Measurements from ENCODE around the gene TMEM74B.

TMEM74B gene

GRCh38 chr20:1184260-1184637 is 532 bp downstream of the TMEM74B start (continued):
- no peak for TF ChIP-seq ZNF580 (tag by site-specific recombination; IDR thresholded peaks at IDR 0.05)
- TF ChIP-seq PATZ1 (tag by site-specific recombination; IDR thresholded peaks at IDR 0.05) = no peak
- TF ChIP-seq ZNF571 (tag by site-specific recombination; IDR thresholded peaks at IDR 0.05) = no peak
- no peak for TF ChIP-seq FEZF1 (tag by site-specific recombination; IDR thresholded peaks at IDR 0.05)
- no peak for TF ChIP-seq REPIN1 (tag by site-specific recombination; IDR thresholded peaks at IDR 0.05; ENCODE audit: low read depth)
- no peak for TF ChIP-seq ZNF518A (tag by site-specific recombination; conservative IDR thresholded peaks at IDR 0.05; ENCODE audit: low read depth)
- TF ChIP-seq ZNF629 (tag by site-specific recombination; IDR thresholded peaks at IDR 0.05) = no peak
- no peak for TF ChIP-seq ZNF354C (tag by site-specific recombination; IDR thresholded peaks at IDR 0.05; ENCODE audit: borderline replicate concordance, low read depth)
- no peak for TF ChIP-seq ZNF701 (tag by site-specific recombination; IDR thresholded peaks at IDR 0.05)
- no peak for TF ChIP-seq SCRT2 (tag by site-specific recombination; IDR thresholded peaks at IDR 0.05)
- TF ChIP-seq ATF2 (tag by site-specific recombination; IDR thresholded peaks at IDR 0.05; ENCODE audit: low read depth) = no peak
- no peak for TF ChIP-seq ZNF280C (tag by site-specific recombination; IDR thresholded peaks at IDR 0.05)
- no peak for TF ChIP-seq ZNF514 (tag by site-specific recombination; IDR thresholded peaks at IDR 0.05)
- TF ChIP-seq ZNF248 (tag by site-specific recombination; IDR thresholded peaks at IDR 0.05) = no peak

GRCh38 chr20:1183153-1183552 is 1.6 kb downstream of the TMEM74B start:
- ChIA-PET CTCF (interaction anchor here (0.7 to 1.2 kb wide), 2 partner anchors 21 to 30 kb away, joined by 3 to 4 read pairs; no protein-coding TSS in a partner anchor), POLR2A (no interaction called here)
- no peaks in the 10 kb centered on the region for H3K9me3 ChIP-seq (ENCODE audit: control insufficient read depth, insufficient read depth, low read depth, low read length)
- H3K36me3 ChIP-seq (ENCODE audit: control insufficient read depth in 2 of 2, insufficient read depth in 1 of 2, low read length in 2 of 2) = peaks cover 0 to 17% of the 10 kb centered on the region in 2 experiments; a peak in 1 of 3 replicates
- no peak overlapping the region for H3K27ac ChIP-seq (ENCODE audit: extremely low read depth, low read depth, low read length)
- H3K4me3 ChIP-seq (ENCODE audit: low read depth, low read length) = no peak overlapping the region
- no peaks in the 10 kb centered on the region for H3K4me1 ChIP-seq (ENCODE audit: control insufficient read depth, insufficient read depth, low read length)
- TF ChIP-seq ZNF221 (tag by site-specific recombination; IDR thresholded peaks at IDR 0.05; ENCODE audit: borderline replicate concordance) (no peak), ZNF645 (tag by site-specific recombination; IDR thresholded peaks at IDR 0.05) (no peak), ZSCAN4 (tag by site-specific recombination; IDR thresholded peaks at IDR 0.05) (peak; percentile 82), AEBP2 (tag by site-specific recombination; IDR thresholded peaks at IDR 0.05; ENCODE audit: borderline replicate concordance) (no peak), KLF17 (tag by site-specific recombination; IDR thresholded peaks at IDR 0.05) (no peak), ZFP37 (tag by site-specific recombination; IDR thresholded peaks at IDR 0.05) (no peak), FEZF1 (tag by site-specific recombination; IDR thresholded peaks at IDR 0.05) (no peak)
